GM13977 (cell line): ENCODE data around the gene PTPRF.
A peak's percentile ranks its signal among the peaks of the same experiment; 100 is the strongest.
"Not testable (repeated sequence)": the region's sequence is repeated elsewhere in the genome, so short reads cannot be mapped to it uniquely, and the experiment has no call there.

Experiments used
- DNase-seq: peaks from one replicate; pipeline ENCODE4 v3.0.0; 2012; ENCODE audit warnings: low spot score
- in situ Hi-C: fragments of 300-500 bp; cut with MboI; formaldehyde crosslinking; loops from one replicate; pipeline ENCODE4 v1.12.0; 2022; ENCODE audit warnings: low sequenced_read_pairs, low pct_unique_long_range_greater_than_20kb, mixed read lengths, inconsistent platforms; ENCODE audit not compliant: unreplicated experiment
- TF ChIP-seq, protein P1 (sequence below): IDR thresholded peaks from 2 replicates; pipeline ENCODE4 v1.5.1; 2012; ENCODE audit warnings: mild to moderate bottlenecking, control low read depth; ENCODE audit not compliant: insufficient read depth; ENCODE audit errors: extremely low read depth, missing control alignments

Gene PTPRF

GRCh38 chr1:43545695-43546387 is 15.2 kb downstream of the PTPRF start:
- TF ChIP-seq, protein P1, sequence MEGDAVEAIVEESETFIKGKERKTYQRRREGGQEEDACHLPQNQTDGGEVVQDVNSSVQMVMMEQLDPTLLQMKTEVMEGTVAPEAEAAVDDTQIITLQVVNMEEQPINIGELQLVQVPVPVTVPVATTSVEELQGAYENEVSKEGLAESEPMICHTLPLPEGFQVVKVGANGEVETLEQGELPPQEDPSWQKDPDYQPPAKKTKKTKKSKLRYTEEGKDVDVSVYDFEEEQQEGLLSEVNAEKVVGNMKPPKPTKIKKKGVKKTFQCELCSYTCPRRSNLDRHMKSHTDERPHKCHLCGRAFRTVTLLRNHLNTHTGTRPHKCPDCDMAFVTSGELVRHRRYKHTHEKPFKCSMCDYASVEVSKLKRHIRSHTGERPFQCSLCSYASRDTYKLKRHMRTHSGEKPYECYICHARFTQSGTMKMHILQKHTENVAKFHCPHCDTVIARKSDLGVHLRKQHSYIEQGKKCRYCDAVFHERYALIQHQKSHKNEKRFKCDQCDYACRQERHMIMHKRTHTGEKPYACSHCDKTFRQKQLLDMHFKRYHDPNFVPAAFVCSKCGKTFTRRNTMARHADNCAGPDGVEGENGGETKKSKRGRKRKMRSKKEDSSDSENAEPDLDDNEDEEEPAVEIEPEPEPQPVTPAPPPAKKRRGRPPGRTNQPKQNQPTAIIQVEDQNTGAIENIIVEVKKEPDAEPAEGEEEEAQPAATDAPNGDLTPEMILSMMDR, result no peak
- no peak for DNase-seq
- in situ Hi-C loops, result loop anchor here (25.0 kb wide), 2 partner anchors 391 to 491 kb away; partner anchors contain the start of genes ARTN, IPO13 and SLC6A9

- TF ChIP-seq, protein P1, result no peak
- DNase-seq, result no peak
- in situ Hi-C loops, result loop anchor here (25.0 kb wide), 2 partner anchors 391 to 491 kb away; partner anchors contain the start of genes ARTN, IPO13 and SLC6A9
Measured at GRCh38 chr1:43546388-43547100, 15.9 kb downstream of the PTPRF start.

DNA sequence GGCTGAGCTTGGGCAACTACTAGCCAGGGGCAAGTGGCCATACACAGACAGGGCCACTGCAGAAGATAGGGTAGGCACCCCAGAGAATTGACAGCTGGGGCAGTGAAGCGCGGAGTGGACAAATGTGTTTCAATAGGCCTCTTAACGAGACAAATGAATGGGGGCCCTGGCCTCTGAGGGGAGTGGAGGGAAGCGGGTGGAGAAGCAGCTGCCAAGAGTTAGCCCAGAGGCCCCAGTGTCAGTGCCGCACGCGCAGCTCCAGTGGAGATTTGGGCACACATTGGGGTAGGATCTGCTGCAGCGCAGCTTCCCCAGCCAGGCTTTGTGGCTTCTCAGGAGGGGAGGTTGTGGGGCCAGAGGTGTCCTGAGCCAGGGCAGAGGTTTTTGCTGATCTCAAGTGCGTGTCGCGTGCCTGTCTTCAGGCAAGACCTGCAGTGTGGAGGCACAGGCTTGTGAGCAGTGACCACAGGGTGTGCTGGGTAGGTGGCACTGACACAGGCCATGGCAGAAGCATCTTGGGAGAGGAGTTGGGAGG is 16.9 kb downstream of the PTPRF start:
- DNase-seq, result no peak
- TF ChIP-seq, protein P1, result no peak
- in situ Hi-C loops, result loop anchor here (25.0 kb wide), 2 partner anchors 390 to 490 kb away; partner anchors contain the start of genes ARTN, IPO13 and SLC6A9

GRCh38 chr1:43548285-43549271 is 17.9 kb downstream of the PTPRF start:
- DNase-seq, result no peak
- in situ Hi-C loops, result loop anchor here (25.0 kb wide), 2 partner anchors 389 to 489 kb away; partner anchors contain the start of genes ARTN, IPO13 and SLC6A9
- TF ChIP-seq, protein P1, result no peak

GRCh38 chr1:43549394-43549793 is 18.7 kb downstream of the PTPRF start:
- in situ Hi-C loops, result loop anchor here (25.0 kb wide), 2 partner anchors 388 to 488 kb away; partner anchors contain the start of genes ARTN, IPO13 and SLC6A9
- DNase-seq, result not testable (repeated sequence)

- in situ Hi-C loops, result loop anchor here (25.0 kb wide), 2 partner anchors 387 to 487 kb away; partner anchors contain the start of genes ARTN, IPO13 and SLC6A9
- TF ChIP-seq, protein P1, result no peak
- DNase-seq, result peak; percentile 71
Measured at GRCh38 chr1:43549921-43550597, 19.4 kb downstream of the PTPRF start.
